HG03354 (cell line): ENCODE results near the gene PPRC1.
"Not testable (repeated sequence)": the region's sequence is repeated elsewhere in the genome, so short reads cannot be mapped to it uniquely, and the experiment has no call there.

ENCODE experiments used
- ATAC-seq: cut with Tn5 transposase; IDR thresholded peaks from one replicate; pipeline ENCODE4 v1.9.1; 2021; ENCODE audit warnings: mild to moderate bottlenecking; ENCODE audit not compliant: unreplicated experiment, poor library complexity, severe bottlenecking

Gene PPRC1

GRCh38 chr10:102185811-102186527 is 53.1 kb downstream of the PPRC1 start:
- no peak for ATAC-seq

DNA sequence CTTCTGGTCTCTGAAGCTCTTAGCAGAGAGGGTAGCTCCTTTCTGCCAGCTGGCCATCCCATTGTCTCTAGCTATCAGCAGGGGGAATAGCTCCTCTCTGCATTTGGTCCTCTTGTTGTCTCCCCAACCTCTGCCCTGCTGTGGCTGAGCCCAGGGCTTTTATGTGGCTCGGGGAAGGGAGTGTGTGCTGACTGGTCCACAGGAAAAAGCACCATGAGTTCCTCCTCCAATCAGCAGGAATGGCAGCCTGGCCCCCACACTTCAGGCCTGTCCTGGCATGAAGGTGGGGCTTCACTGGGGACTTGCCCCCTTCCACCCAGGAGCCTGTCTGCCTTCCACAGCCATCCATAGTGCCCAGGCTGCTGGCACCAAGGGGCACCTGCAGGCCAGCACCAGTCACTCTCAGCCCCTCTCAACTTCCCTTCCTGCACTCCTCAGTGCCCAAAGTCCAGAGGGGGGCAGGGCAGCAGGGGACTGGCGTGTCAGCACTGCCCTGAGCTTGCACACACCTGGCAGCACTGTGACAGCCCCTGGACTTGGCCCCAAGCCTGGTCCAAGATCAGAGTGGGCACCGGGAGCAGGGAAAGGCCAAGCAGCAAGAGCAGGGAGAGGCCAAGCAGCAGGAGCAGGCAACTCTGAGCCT is 55.6 kb downstream of the PPRC1 start:
- ATAC-seq: no peak

DNA sequence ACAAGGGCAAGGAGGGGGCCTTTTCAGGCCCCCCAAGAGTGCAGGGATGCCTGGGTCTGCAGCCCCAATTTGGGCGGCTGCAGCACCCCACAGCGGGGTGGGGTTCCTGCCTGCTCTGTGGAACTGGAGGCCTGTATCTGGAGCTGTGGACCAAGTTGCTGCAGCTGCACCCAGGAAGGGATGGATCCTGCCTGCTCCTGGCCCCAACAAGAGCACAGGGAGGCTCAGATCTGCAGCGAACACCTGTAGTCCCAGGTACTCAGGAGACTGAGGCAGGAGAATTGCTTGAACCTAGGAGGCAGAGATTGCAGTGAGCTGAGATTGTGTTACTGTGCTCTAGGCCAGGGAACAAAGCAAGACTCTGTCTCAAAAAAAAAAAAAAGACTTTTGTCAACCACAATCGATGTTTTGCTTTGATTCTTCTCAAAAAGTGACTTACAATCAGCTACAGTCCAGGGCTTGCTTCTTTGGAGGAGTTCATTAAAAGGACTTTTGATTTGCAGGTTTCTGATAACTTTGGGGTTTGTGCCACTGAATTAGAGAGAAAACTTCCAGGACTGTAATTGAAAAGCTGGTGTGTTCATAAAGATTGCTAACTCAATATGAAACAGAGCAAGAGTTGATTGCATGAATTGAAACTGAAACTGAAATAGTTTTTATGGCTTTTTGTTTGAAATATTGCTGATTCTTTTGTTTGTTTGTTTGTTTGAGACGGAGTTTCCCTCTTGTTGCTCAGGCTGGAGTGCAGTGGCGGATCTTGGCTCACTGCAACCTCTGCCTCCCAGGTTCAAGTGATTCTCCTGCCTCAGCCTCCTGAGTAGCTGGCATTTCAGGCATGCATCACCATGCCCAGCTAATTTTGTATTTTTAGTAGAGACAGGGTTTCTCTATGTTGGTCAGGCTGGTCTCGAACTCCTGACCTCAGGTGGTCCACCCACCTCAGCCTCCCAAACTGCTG is 56.4 kb downstream of the PPRC1 start:
- not testable (repeated sequence) for ATAC-seq

DNA sequence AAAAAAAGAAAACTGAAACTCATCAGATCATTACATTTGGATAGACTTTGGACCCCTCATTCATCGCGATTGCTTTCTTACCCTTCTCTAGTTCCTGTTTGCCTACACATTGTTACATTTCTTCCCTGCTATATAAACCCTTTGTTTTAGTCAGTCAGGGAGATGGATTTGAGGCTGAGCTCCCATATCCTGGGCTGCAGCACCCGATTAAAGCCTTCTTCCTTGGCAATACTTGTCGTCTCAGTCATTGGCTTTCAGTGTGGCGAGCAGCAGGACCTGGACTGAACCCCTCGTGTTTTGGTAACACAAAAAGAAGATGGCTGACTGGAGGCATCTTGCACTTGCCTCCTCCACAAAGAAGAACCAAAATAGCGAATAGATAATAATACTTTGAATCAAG is 59.1 kb downstream of the PPRC1 start:
- no peak for ATAC-seq

GRCh38 chr10:102195296-102195870 is 62.5 kb downstream of the PPRC1 start:
- no peak for ATAC-seq

GRCh38 chr10:102196893-102197292 is 64.1 kb downstream of the PPRC1 start:
- ATAC-seq: no peak

DNA sequence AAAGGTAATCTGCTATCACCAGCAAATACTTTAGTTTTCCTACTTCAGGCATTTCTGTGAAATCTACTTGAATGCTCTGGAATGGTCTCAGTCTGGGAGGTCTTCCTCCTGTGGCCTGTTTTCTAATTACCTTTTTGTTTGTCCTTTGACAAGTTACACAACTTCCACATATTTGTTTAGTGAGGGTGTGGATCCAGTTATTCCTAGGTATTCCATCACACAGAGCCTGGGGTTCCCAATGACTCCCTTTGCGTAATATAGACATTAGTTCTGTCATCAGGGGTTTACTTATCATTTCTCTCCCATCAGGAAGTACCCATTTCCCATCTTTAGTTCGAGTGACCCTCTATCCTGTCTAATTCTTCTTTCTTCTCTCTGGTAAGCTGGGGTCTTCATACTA is 65.2 kb downstream of the PPRC1 start:
- no peak for ATAC-seq
